Measurements from ENCODE around the gene TSNAXIP1. TPM values are rescaled to one million over a fixed set of nuclear protein-coding genes. Genes with fewer than 3 reads are reported as not detected.

TSNAXIP1 gene
- total RNA-seq, 4 donors from 2014 or later, result 0.55 TPM; not detected in 3

DNA sequence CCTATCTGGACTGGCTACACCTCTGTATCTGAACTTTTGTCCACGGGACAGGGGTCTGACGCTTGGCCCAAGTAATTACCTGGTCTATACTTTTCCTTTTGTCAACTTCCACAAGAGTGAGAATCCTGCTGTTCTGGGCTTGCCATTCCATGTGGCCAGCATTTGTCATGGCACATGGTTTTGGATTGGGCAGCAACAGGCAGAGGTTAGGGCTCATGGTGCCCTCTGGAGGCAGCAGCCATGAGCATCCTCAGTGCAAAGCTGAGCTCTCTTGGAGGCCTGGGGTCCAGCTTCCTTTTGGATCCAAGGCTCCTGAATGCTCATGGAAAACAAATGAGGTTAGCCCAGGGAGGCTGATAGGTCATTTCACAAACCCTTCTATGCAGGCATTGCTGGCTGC lies 58.6 kb downstream of the TSNAXIP1 start:
- DNase-seq, result peak; percentile 27
- no peak overlapping the region for H3K27ac ChIP-seq
- TF ChIP-seq EP300 (IDR thresholded peaks at IDR 0.05; ENCODE audit: low read depth) (no peak), POLR2A (IDR thresholded peaks at IDR 0.05) (no peak), POLR2AphosphoS5 (IDR thresholded peaks at IDR 0.05) (no peak), CTCF (IDR thresholded peaks at IDR 0.05) (peak in 4 of 5 experiments; percentile 27 to 55 (median 36))
- intact Hi-C loops (cut with DNase I; ENCODE audit: low total_unique reads), result no loop called here
- 100% methylated on average over 2 of the region's 2 CpGs; no CpG with 5 or more reads in 1 of the 2 donors for WGBS, 2 donors (ENCODE audit: low coverage in 1 of 2)
- H3K4me3 ChIP-seq, result no peak overlapping the region
- H3K4me1 ChIP-seq, result peaks cover 0 to 23% (median 5%) of the 10 kb centered on the region in 4 donors
- in situ Hi-C loops (cut with MboI; ENCODE audit: low pct_ligation_motif_present in 1 of 4, low pct_unique_long_range_greater_than_20kb in 1 of 4, low sequenced_read_pairs in 3 of 4), result no loop called here
- no peaks in the 10 kb centered on the region for H3K9me3 ChIP-seq
- no peaks in the 10 kb centered on the region for H3K27me3 ChIP-seq
- H3K36me3 ChIP-seq, result peaks cover 0 to 15% (median 4%) of the 10 kb centered on the region in 4 donors

- DNase-seq, result no peak
- Histone ChIP-seq H3K27ac (no peak overlapping the region), H3K27me3 (no peaks in the 10 kb centered on the region), H3K4me1 (peaks cover 0 to 12% (median 4%) of the 10 kb centered on the region in 4 donors), H3K36me3 (peaks cover 0 to 15% (median 4%) of the 10 kb centered on the region in 4 donors), H3K4me3 (no peak overlapping the region), H3K9me3 (no peaks in the 10 kb centered on the region)
- in situ Hi-C loops (cut with MboI; ENCODE audit: low pct_ligation_motif_present in 1 of 4, low pct_unique_long_range_greater_than_20kb in 1 of 4, low sequenced_read_pairs in 3 of 4) (no loop called here), intact Hi-C loops (cut with DNase I; ENCODE audit: low total_unique reads) (no loop called here)
- TF ChIP-seq EP300 (IDR thresholded peaks at IDR 0.05; ENCODE audit: low read depth) (no peak), POLR2AphosphoS5 (IDR thresholded peaks at IDR 0.05) (no peak), CTCF (IDR thresholded peaks at IDR 0.05) (no peak)
- WGBS, 2 donors (ENCODE audit: low coverage in 1 of 2), result 91% methylated on average over 6 of the region's 6 CpGs; no CpG with 5 or more reads in 1 of the 2 donors
Observed at GRCh38 chr16:67868290-67868689, 61.6 kb downstream of the TSNAXIP1 start.

- 81% methylated on average over 7 of the region's 7 CpGs; no CpG with 5 or more reads in 1 of the 2 donors for WGBS, 2 donors (ENCODE audit: low coverage in 1 of 2)
- Histone ChIP-seq H3K4me1 (peaks cover 10 to 18% (median 15%) of the 10 kb centered on the region in 4 donors), H3K27me3 (no peaks in the 10 kb centered on the region), H3K27ac (no peak overlapping the region), H3K4me3 (no peak overlapping the region), H3K36me3 (peaks cover 0 to 15% (median 4%) of the 10 kb centered on the region in 4 donors), H3K9me3 (no peaks in the 10 kb centered on the region)
- in situ Hi-C loops (cut with MboI; ENCODE audit: low pct_ligation_motif_present in 1 of 4, low pct_unique_long_range_greater_than_20kb in 1 of 4, low sequenced_read_pairs in 3 of 4), result no loop called here
- intact Hi-C loops (cut with DNase I; ENCODE audit: low total_unique reads), result no loop called here
- no peak for DNase-seq
- TF ChIP-seq POLR2A (IDR thresholded peaks at IDR 0.05) (no peak), POLR2AphosphoS5 (IDR thresholded peaks at IDR 0.05) (no peak), EP300 (IDR thresholded peaks at IDR 0.05; ENCODE audit: low read depth) (no peak), CTCF (IDR thresholded peaks at IDR 0.05) (no peak)
Observed at GRCh38 chr16:67869653-67870052, 63.0 kb downstream of the TSNAXIP1 start.

- DNase-seq, result no peak
- no peak overlapping the region for H3K4me3 ChIP-seq
- intact Hi-C loops (cut with DNase I; ENCODE audit: low total_unique reads) (no loop called here), in situ Hi-C loops (cut with MboI; ENCODE audit: low pct_ligation_motif_present in 1 of 4, low pct_unique_long_range_greater_than_20kb in 1 of 4, low sequenced_read_pairs in 3 of 4) (no loop called here)
- WGBS, 2 donors (ENCODE audit: low coverage in 1 of 2), result 74% methylated on average over 3 of the region's 3 CpGs; no CpG with 5 or more reads in 1 of the 2 donors
- no peaks in the 10 kb centered on the region for H3K27me3 ChIP-seq
- H3K36me3 ChIP-seq, result peaks cover 0 to 14% (median 4%) of the 10 kb centered on the region in 4 donors
- H3K4me1 ChIP-seq, result peaks cover 17 to 27% (median 21%) of the 10 kb centered on the region in 4 donors
- no peaks in the 10 kb centered on the region for H3K9me3 ChIP-seq
- no peak overlapping the region for H3K27ac ChIP-seq
- TF ChIP-seq POLR2A (IDR thresholded peaks at IDR 0.05) (no peak), EP300 (IDR thresholded peaks at IDR 0.05; ENCODE audit: low read depth) (no peak), CTCF (IDR thresholded peaks at IDR 0.05) (no peak), POLR2AphosphoS5 (IDR thresholded peaks at IDR 0.05) (no peak)
Observed at GRCh38 chr16:67871256-67871655, 64.6 kb downstream of the TSNAXIP1 start.
